Natural killer cell (primary cell): ENCODE measurements around the gene SLC17A9. TPM values are rescaled to one million over a fixed set of nuclear protein-coding genes. Genes with fewer than 3 reads are reported as not detected.

Source experiments
- ATAC-seq, 3 donors: fragments of 150-1000 bp in 2 of 3; fragments of 200-7000 bp in 1 of 3; cut with Tn5 transposase; 1 replicate in 1 of 3; 2 replicates in 2 of 3; pipeline ENCODE4 v1.10.0; 2021; ENCODE audit warnings: mild to moderate bottlenecking in 2 of 3, moderate library complexity in 2 of 3
- DNase-seq, 2 donors: peaks; one replicate each; pipeline versions ENCODE4 v3.0.0 to v3.0.0-alpha.2; 2013 to 2021; ENCODE audit warnings: mixed read lengths in 1 of 2
- H3K27ac ChIP-seq: one replicate; pipeline ENCODE4 v1.5.1; 2013; ENCODE audit warnings: mild to moderate bottlenecking, low read length
- H3K27me3 ChIP-seq: one replicate; pipeline ENCODE4 v1.6.1; 2013; ENCODE audit warnings: low read length; ENCODE audit not compliant: control insufficient read depth, insufficient read depth
- H3K36me3 ChIP-seq: one replicate; pipeline ENCODE4 v1.6.1; 2013; ENCODE audit warnings: low read length; ENCODE audit not compliant: control insufficient read depth, insufficient read depth
- H3K4me1 ChIP-seq: one replicate; pipeline ENCODE4 v1.6.1; 2013; ENCODE audit warnings: low read length; ENCODE audit not compliant: control insufficient read depth, insufficient read depth
- H3K4me3 ChIP-seq: one replicate; pipeline ENCODE4 v1.5.1; 2013; ENCODE audit warnings: low read length
- H3K9me3 ChIP-seq: one replicate; pipeline ENCODE4 v1.6.1; 2013; ENCODE audit warnings: low read length; ENCODE audit not compliant: control insufficient read depth, insufficient read depth
- H3K27ac Mint-ChIP-seq, 2 donors: one replicate each; pipeline ENCODE4 v1.8.0; 2022; ENCODE audit warnings: mild to moderate bottlenecking in 2 of 2, mixed read lengths in 2 of 2, moderate library complexity in 1 of 2
- H3K27me3 Mint-ChIP-seq, 2 donors: one replicate each; pipeline ENCODE4 v1.8.0; 2022; ENCODE audit warnings: low read depth in 2 of 2, mixed read lengths in 2 of 2
- H3K36me3 Mint-ChIP-seq: one replicate; pipeline ENCODE4 v1.8.0; 2022; ENCODE audit warnings: mixed read lengths
- H3K4me1 Mint-ChIP-seq, 2 donors: one replicate each; pipeline ENCODE4 v1.8.0; 2022; ENCODE audit warnings: mixed read lengths in 2 of 2
- H3K4me3 Mint-ChIP-seq: one replicate; pipeline ENCODE4 v1.8.0; 2022; ENCODE audit warnings: mild to moderate bottlenecking, moderate library complexity, mixed read lengths
- H3K9me3 Mint-ChIP-seq, 2 donors: one replicate each; pipeline ENCODE4 v1.8.0; 2022; ENCODE audit warnings: mixed read lengths in 2 of 2
- WGBS: methylation state at CpG from one replicate; pipeline ENCODE4 v1.1.7; 2013; ENCODE audit warnings: missing lambda C conversion rate; ENCODE audit not compliant: insufficient coverage; 5-methylcytosine and 5-hydroxymethylcytosine counted together
- intact Hi-C: fragments of 100-400 bp; cut with micrococcal nuclease; formaldehyde crosslinking; loops from one replicate; pipeline ENCODE4 v1.14.2; 2022
- total RNA-seq, 4 donors: library from RNA; stranded (reverse); fragments of 120-200 nt in 1 of 4; gene quantifications; one replicate each; pipeline versions ENCODE4 v1.2.3 to v1.2.4, GENCODE V29; 2013 to 2022
- TF ChIP-seq, protein P1 (sequence below): fragments of 200-600 bp; IDR thresholded peaks from one replicate; pipeline ENCODE4 v1.8.0; 2022; ENCODE audit warnings: antibody characterized with exemption

Gene SLC17A9
- total RNA-seq, 3 donors from 2014 or later (not counting 1 experiment from before 2014, with no cell fraction given), result 22.3 to 24.0 (median 23.8) TPM

DNA sequence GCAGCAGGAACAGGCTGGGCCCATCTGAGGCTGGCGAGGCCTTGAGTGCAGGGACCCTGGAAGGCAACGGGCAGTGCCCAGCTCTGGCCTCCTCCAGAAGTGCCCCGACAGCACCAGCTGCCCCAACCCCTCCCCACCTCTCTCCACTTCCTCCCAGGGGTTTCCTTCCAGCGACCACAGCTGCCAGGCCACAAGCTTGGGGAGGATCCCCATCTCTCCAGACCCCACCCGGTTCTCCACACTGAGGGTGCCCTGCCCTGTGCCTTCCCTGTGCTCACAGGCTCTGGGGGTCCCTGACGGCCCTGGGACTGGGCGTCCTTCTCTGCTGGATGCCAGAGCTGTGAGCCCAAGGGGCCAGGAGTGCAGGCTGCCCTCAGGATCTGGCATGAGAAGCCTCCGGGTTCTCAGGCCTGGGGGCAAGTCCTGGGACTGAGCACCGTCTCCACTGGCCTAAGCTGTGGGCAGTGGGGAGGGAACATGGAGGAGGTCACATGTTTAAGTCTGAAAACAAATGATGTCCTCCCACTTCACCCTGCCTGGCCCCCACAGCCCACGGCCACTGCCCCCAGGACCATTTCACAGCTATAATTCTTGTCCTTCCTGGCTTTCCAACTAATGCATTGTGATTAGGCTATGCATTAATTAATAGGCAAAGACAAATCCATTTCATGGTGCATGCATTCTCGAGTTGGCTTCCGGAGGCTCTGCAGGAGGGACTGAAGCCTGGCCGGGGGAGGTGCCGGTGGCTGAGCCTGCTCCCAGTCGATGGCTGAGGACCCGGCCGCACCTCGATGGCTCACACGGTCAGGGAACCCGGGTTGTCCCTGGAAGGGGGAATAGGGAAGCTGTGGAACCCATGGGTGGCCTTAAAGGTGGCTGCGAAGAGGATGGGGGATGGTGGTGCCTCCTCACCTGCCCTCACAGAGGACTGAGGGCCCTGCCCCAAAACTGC lies 29.9 kb downstream of the SLC17A9 start:
- intact Hi-C loops, result no loop called here
- Mint-ChIP-seq H3K4me1 (peaks cover 29 to 56% of the 10 kb centered on the region in 2 donors), H3K4me3 (peak overlapping the region; percentile 70), H3K36me3 (no peaks in the 10 kb centered on the region), H3K9me3 (no peaks in the 10 kb centered on the region), H3K27ac (peak overlapping the region in 1 of 2 donors; percentile 36), H3K27me3 (peaks cover 27 to 38% of the 10 kb centered on the region in 2 donors)
- peaks cover 57% of the 10 kb centered on the region for H3K4me1 ChIP-seq
- H3K27me3 ChIP-seq, result peaks cover 36% of the 10 kb centered on the region
- H3K27ac ChIP-seq, result no peak overlapping the region
- WGBS, result 51% methylated on average over 20 of the region's 21 CpGs
- no peak overlapping the region for H3K4me3 ChIP-seq
- DNase-seq (no peak), ATAC-seq (peak in 1 of 3 donors; percentile 19)
- no peaks in the 10 kb centered on the region for H3K36me3 ChIP-seq
- TF ChIP-seq, protein P1, sequence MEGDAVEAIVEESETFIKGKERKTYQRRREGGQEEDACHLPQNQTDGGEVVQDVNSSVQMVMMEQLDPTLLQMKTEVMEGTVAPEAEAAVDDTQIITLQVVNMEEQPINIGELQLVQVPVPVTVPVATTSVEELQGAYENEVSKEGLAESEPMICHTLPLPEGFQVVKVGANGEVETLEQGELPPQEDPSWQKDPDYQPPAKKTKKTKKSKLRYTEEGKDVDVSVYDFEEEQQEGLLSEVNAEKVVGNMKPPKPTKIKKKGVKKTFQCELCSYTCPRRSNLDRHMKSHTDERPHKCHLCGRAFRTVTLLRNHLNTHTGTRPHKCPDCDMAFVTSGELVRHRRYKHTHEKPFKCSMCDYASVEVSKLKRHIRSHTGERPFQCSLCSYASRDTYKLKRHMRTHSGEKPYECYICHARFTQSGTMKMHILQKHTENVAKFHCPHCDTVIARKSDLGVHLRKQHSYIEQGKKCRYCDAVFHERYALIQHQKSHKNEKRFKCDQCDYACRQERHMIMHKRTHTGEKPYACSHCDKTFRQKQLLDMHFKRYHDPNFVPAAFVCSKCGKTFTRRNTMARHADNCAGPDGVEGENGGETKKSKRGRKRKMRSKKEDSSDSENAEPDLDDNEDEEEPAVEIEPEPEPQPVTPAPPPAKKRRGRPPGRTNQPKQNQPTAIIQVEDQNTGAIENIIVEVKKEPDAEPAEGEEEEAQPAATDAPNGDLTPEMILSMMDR, result no peak
- H3K9me3 ChIP-seq, result no peaks in the 10 kb centered on the region

DNA sequence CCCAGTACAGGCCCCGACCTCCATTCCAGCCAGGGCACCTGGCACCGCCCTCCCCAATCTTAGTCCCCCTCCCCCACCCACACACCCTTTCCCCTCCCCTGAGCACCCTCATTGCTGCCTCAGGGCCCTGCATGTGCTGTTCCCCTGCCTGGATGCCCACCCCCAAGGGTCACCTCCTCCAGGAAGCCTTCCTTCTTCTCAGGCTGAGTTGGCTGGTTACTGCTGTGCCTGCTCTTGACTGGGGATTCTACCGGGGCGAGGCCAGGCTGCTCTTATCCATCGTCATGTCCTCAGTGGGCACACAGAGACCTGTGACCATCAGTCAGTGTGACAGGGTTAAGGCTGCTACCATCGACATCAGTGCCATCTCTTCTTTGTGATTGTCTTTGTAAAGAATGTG lies 30.7 kb downstream of the SLC17A9 start:
- ATAC-seq (no peak), DNase-seq (no peak)
- intact Hi-C loops, result no loop called here
- Histone ChIP-seq H3K27ac (no peak overlapping the region), H3K36me3 (no peaks in the 10 kb centered on the region), H3K27me3 (peaks cover 34% of the 10 kb centered on the region), H3K9me3 (no peaks in the 10 kb centered on the region), H3K4me3 (no peak overlapping the region), H3K4me1 (peaks cover 50% of the 10 kb centered on the region)
- TF ChIP-seq, protein P1, result no peak
- peaks cover 23 to 32% of the 10 kb centered on the region in 2 donors for H3K27me3 Mint-ChIP-seq
- H3K9me3 Mint-ChIP-seq, result no peaks in the 10 kb centered on the region
- peak overlapping the region; percentile 45 for H3K4me3 Mint-ChIP-seq
- H3K36me3 Mint-ChIP-seq, result no peaks in the 10 kb centered on the region
- 92% methylated on average over 6 of the region's 6 CpGs for WGBS
- peaks cover 21 to 48% of the 10 kb centered on the region in 2 donors for H3K4me1 Mint-ChIP-seq
- H3K27ac Mint-ChIP-seq, result no peak overlapping the region

DNA sequence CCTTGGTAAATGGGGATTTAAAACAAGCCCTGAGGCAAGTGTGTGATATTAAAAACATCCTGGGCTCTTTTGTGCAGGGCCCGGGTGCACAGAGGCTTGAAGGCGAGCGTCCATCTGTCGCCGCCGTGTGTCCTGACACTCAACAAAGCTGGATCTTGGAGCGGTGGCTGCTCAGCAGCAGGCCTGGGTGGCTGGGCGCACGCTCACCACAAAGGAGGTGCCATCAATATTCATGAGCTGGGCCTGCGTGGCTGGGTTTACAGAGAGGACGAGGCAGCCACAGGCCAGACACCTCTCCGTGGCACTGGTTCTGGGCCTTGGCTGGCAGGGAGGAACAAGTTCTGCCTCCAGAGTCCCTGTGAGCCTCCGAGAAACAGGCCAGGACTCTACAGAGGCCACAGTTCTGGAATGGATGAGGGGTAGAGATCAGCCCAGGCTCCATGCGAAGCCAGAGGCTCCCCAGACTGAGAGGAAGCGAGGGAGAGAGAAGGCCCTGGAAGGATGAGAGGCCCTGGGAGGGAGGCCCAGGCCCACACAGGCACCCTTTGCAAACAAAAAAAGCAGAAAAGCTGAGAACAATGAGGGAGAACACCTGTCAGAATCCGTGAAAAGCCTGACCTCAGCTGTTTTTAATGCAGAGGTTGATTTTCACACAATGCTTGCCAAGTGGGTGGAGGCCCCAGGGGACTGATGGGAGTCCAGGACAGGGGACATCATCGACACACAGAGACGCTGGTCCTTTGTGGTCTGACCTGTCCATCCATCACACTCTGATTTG lies 32.3 kb downstream of the SLC17A9 start:
- TF ChIP-seq, protein P1, result no peak
- H3K36me3 Mint-ChIP-seq, result no peaks in the 10 kb centered on the region
- H3K4me1 Mint-ChIP-seq, result peaks cover 28 to 47% of the 10 kb centered on the region in 2 donors
- Histone ChIP-seq H3K4me1 (peaks cover 49% of the 10 kb centered on the region), H3K4me3 (no peak overlapping the region), H3K9me3 (no peaks in the 10 kb centered on the region), H3K27ac (no peak overlapping the region), H3K36me3 (no peaks in the 10 kb centered on the region), H3K27me3 (peaks cover 18% of the 10 kb centered on the region)
- intact Hi-C loops, result no loop called here
- no peak for ATAC-seq
- no peaks in the 10 kb centered on the region for H3K9me3 Mint-ChIP-seq
- H3K27ac Mint-ChIP-seq, result no peak overlapping the region
- WGBS, result 83% methylated on average over 18 of the region's 18 CpGs
- DNase-seq, result no peak
- peaks cover 10 to 20% of the 10 kb centered on the region in 2 donors for H3K27me3 Mint-ChIP-seq
- no peak overlapping the region for H3K4me3 Mint-ChIP-seq
